K562 (cell line): Measurements from ENCODE around the gene PALMD. TPM values are rescaled to one million over a fixed set of nuclear protein-coding genes. Genes with fewer than 3 reads are reported as not detected.
A peak's percentile ranks its signal among the peaks of the same experiment; 100 is the strongest.

Source experiments
- CHD4 ChIP-seq: fragments of 200-600 bp; sonication (generic); IDR thresholded peaks from 3 replicates; pipeline ENCODE4 v1.6.1; 2012; ENCODE audit warnings: low read depth, mild to moderate bottlenecking, mixed read lengths, low read length, inconsistent platforms; ENCODE audit not compliant: insufficient read depth, insufficient replicate concordance, poor library complexity, severe bottlenecking
- COPS2 ChIP-seq: fragments of 450-650 bp; conservative IDR thresholded peaks from 2 replicates; pipeline ENCODE4 v1.6.1; 2016; ENCODE audit warnings: mild to moderate bottlenecking, moderate library complexity
- CTCF ChIP-seq, 3 experiments: IDR thresholded peaks in 2 of 3; conservative IDR thresholded peaks in 1 of 3; 2 replicates each; pipeline ENCODE4 v1.5.1; 2011 to 2012; ENCODE audit warnings: low read length in 3 of 3, mild to moderate bottlenecking in 3 of 3, control low read depth in 2 of 3, improper control_type of control experiment in 1 of 3, inconsistent platforms in 1 of 3, low read depth in 1 of 3, mixed read lengths in 1 of 3, moderate library complexity in 1 of 3; ENCODE audit not compliant: insufficient read depth in 2 of 3
- DLX4 ChIP-seq: fragments of 250-450 bp; sonication (Bioruptor Pico); IDR thresholded peaks from 2 replicates; pipeline ENCODE4 v1.6.1; 2021; ENCODE audit warnings: mild to moderate bottlenecking
- FOS ChIP-seq: IDR thresholded peaks from 3 replicates; pipeline ENCODE4 v1.6.1; 2011; ENCODE audit not compliant: insufficient read length; ENCODE audit errors: extremely low read depth
- FOXK2 ChIP-seq, 2 experiments: fragments of 450-650 bp; IDR thresholded peaks in 1 of 2; conservative IDR thresholded peaks in 1 of 2; 2 replicates each; pipeline ENCODE4 v1.6.1; 2016; ENCODE audit warnings: low read depth in 2 of 2, mild to moderate bottlenecking in 1 of 2
- HOMEZ ChIP-seq: fragments of 250-450 bp; sonication (Bioruptor Pico); IDR thresholded peaks from 2 replicates; pipeline ENCODE4 v1.4.0; 2020; ENCODE audit warnings: mild to moderate bottlenecking, moderate library complexity
- NFXL1 ChIP-seq: fragments of 450-650 bp; formaldehyde crosslinking; IDR thresholded peaks from 2 replicates; pipeline ENCODE4 v1.4.0; 2021; ENCODE audit warnings: mild to moderate bottlenecking
- ZNF280B ChIP-seq: fragments of 250-450 bp; sonication (Bioruptor Pico); IDR thresholded peaks from 2 replicates; pipeline ENCODE4 v1.5.1; 2021; ENCODE audit warnings: mild to moderate bottlenecking
- polyA plus RNA-seq, 8 experiments: library from polyadenylated mRNA; depleted of rRNA in 4 of 8; stranded (reverse) in 5 of 8; unstranded in 3 of 8; fragments of >200 nt; fragmentation: Nextera tagmentation in 2 of 8; fragmentation: Illumina TruSeq in 1 of 8; extraction: Ambion mirVana in 2 of 8; extraction: Trizol in 1 of 8; gene quantifications; 2 replicates each; pipeline versions ENCODE4 v1.2.1 to v1.2.3, GENCODE V29; 2011 to 2014; ENCODE audit warnings: inconsistent platforms in 1 of 8, missing spikeins in 1 of 8
- total RNA-seq, 7 experiments: library from RNA; depleted of rRNA in 6 of 7; stranded (reverse); fragments of >200 nt in 6 of 7; fragmentation: Illumina TruSeq in 2 of 7; extraction: Trizol in 2 of 7; gene quantifications; 2 replicates each; pipeline versions ENCODE4 v1.2.1 to v1.2.3, GENCODE V29; 2011 to 2021; ENCODE audit warnings: low replicate concordance in 1 of 7
- TF ChIP-seq, protein P1 (sequence below): fragments of 450-650 bp; formaldehyde crosslinking; IDR thresholded peaks from 2 replicates; pipeline ENCODE4 v1.4.0; 2020; ENCODE audit warnings: mild to moderate bottlenecking, moderate library complexity
- TF ChIP-seq, protein P2 (sequence below): fragments of 450-650 bp; formaldehyde crosslinking; IDR thresholded peaks from 2 replicates; pipeline ENCODE4 v1.4.0; 2020; ENCODE audit warnings: mild to moderate bottlenecking, moderate library complexity
- TF ChIP-seq, protein P3 (sequence below): fragments of 450-650 bp; formaldehyde crosslinking; IDR thresholded peaks from 2 replicates; pipeline ENCODE4 v1.4.0; 2020; ENCODE audit warnings: mild to moderate bottlenecking, moderate library complexity

The PALMD gene
- total and polyA plus RNA-seq, 9 of the 15 experiments (the other 6 are each of a cell fraction or from before 2014, with no cell fraction given): 2.7 to 13.5 (median 5.4) TPM

- TF ChIP-seq, protein P1, sequence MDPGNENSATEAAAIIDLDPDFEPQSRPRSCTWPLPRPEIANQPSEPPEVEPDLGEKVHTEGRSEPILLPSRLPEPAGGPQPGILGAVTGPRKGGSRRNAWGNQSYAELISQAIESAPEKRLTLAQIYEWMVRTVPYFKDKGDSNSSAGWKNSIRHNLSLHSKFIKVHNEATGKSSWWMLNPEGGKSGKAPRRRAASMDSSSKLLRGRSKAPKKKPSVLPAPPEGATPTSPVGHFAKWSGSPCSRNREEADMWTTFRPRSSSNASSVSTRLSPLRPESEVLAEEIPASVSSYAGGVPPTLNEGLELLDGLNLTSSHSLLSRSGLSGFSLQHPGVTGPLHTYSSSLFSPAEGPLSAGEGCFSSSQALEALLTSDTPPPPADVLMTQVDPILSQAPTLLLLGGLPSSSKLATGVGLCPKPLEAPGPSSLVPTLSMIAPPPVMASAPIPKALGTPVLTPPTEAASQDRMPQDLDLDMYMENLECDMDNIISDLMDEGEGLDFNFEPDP (CRISPR knock-in tag): no peak
- no peak for TF ChIP-seq CHD4
- peak; percentile 64 to 86 (median 86) for TF ChIP-seq CTCF (IDR thresholded peaks at IDR 0.05 in 2 of 3, conservative IDR thresholded peaks at IDR 0.05 in 1 of 3; ENCODE audit: insufficient read depth in 2 of 3, low read depth in 1 of 3, low read length in 3 of 3)
- TF ChIP-seq, protein P2, sequence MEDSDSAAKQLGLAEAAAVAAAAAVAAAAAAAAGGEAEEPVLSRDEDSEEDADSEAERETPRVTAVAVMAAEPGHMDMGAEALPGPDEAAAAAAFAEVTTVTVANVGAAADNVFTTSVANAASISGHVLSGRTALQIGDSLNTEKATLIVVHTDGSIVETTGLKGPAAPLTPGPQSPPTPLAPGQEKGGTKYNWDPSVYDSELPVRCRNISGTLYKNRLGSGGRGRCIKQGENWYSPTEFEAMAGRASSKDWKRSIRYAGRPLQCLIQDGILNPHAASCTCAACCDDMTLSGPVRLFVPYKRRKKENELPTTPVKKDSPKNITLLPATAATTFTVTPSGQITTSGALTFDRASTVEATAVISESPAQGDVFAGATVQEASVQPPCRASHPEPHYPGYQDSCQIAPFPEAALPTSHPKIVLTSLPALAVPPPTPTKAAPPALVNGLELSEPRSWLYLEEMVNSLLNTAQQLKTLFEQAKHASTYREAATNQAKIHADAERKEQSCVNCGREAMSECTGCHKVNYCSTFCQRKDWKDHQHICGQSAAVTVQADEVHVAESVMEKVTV: peak; percentile 43; the same call in 1 of the 2 replicates
- TF ChIP-seq, protein P3, sequence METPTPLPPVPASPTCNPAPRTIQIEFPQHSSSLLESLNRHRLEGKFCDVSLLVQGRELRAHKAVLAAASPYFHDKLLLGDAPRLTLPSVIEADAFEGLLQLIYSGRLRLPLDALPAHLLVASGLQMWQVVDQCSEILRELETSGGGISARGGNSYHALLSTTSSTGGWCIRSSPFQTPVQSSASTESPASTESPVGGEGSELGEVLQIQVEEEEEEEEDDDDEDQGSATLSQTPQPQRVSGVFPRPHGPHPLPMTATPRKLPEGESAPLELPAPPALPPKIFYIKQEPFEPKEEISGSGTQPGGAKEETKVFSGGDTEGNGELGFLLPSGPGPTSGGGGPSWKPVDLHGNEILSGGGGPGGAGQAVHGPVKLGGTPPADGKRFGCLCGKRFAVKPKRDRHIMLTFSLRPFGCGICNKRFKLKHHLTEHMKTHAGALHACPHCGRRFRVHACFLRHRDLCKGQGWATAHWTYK (CRISPR knock-in tag): no peak
- TF ChIP-seq FOXK2 (conservative IDR thresholded peaks at IDR 0.05 in 1 of 2, IDR thresholded peaks at IDR 0.05 in 1 of 2; ENCODE audit: low read depth in 2 of 2): no peak
- TF ChIP-seq NFXL1 (CRISPR knock-in tag): no peak
- no peak for TF ChIP-seq COPS2
- no peak for TF ChIP-seq ZNF280B (CRISPR knock-in tag)
- no peak for TF ChIP-seq DLX4 (CRISPR knock-in tag)
- TF ChIP-seq HOMEZ (CRISPR knock-in tag): no peak
- no peak for TF ChIP-seq FOS
These were observed 61.7 kb downstream of the PALMD start (continued) for GRCh38 chr1:99707535-99708142.
